HCT116 (cell line): ENCODE results near the gene PAX6.

ENCODE experiments used
- EGR1 ChIP-seq: IDR thresholded peaks from 2 replicates; pipeline ENCODE4 v1.6.1; 2012; ENCODE audit warnings: low read depth
- JUND ChIP-seq: IDR thresholded peaks from 2 replicates; pipeline ENCODE4 v1.6.1; 2012
- POLR2AphosphoS5 ChIP-seq: IDR thresholded peaks from 2 replicates; pipeline ENCODE4 v1.6.1; 2011; ENCODE audit warnings: mild to moderate bottlenecking, low read depth, low read length, moderate library complexity
- RAD21 ChIP-seq: IDR thresholded peaks from 2 replicates; pipeline ENCODE4 v1.6.1; 2012; ENCODE audit warnings: low read depth, mild to moderate bottlenecking
- SP1 ChIP-seq: IDR thresholded peaks from 2 replicates; pipeline ENCODE4 v1.6.1; 2012; ENCODE audit warnings: low read depth
- ZNF274 ChIP-seq: fragments of 200-500 bp; sonication (Bioruptor generic); IDR thresholded peaks from 2 replicates; pipeline ENCODE4 v1.6.1; 2014; ENCODE audit warnings: mild to moderate bottlenecking, low read depth, low read length, inconsistent platforms
- TF ChIP-seq, protein P1 (sequence below), 3 experiments: fragments of 200-600 bp in 1 of 3; sonication (generic) in 1 of 3; IDR thresholded peaks in 2 of 3; conservative IDR thresholded peaks in 1 of 3; 2 replicates each; pipeline ENCODE4 v1.5.1; 2012 to 2017; ENCODE audit warnings: low read depth in 2 of 3, low read length in 2 of 3, antibody characterized with exemption in 1 of 3, borderline replicate concordance in 1 of 3, control low read depth in 1 of 3, mild to moderate bottlenecking in 1 of 3, mixed read lengths in 1 of 3, mixed run types in 1 of 3, moderate library complexity in 1 of 3; ENCODE audit not compliant: insufficient read depth in 1 of 3

DNA sequence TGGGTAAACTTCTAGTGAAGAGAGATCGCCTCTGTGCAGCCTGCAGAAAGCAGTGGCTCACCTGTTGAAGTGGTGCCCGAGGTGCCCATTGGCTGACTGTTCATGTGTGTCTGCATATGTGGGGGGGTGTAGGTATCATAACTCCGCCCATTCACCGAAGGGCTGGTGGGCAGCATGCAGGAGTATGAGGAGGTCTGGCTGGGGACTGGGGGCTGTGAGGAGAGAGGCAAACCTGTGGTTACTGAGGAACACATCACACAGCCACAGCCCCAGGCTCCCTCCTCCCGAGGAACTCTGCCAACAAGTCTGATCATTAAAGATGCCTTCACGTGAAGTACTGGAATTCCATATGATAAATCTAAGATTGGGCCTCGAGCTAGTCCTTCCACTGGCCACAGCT is 20.5 kb downstream of the PAX6 start:
- TF ChIP-seq, protein P1, sequence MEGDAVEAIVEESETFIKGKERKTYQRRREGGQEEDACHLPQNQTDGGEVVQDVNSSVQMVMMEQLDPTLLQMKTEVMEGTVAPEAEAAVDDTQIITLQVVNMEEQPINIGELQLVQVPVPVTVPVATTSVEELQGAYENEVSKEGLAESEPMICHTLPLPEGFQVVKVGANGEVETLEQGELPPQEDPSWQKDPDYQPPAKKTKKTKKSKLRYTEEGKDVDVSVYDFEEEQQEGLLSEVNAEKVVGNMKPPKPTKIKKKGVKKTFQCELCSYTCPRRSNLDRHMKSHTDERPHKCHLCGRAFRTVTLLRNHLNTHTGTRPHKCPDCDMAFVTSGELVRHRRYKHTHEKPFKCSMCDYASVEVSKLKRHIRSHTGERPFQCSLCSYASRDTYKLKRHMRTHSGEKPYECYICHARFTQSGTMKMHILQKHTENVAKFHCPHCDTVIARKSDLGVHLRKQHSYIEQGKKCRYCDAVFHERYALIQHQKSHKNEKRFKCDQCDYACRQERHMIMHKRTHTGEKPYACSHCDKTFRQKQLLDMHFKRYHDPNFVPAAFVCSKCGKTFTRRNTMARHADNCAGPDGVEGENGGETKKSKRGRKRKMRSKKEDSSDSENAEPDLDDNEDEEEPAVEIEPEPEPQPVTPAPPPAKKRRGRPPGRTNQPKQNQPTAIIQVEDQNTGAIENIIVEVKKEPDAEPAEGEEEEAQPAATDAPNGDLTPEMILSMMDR (IDR thresholded peaks at IDR 0.05 in 2 of 3, conservative IDR thresholded peaks at IDR 0.05 in 1 of 3; ENCODE audit: borderline replicate concordance in 1 of 3, insufficient read depth in 1 of 3, low read depth in 2 of 3, low read length in 2 of 3), result no peak
- TF ChIP-seq EGR1 (no peak), POLR2AphosphoS5 (no peak), SP1 (no peak), RAD21 (no peak), ZNF274 (no peak), JUND (no peak)
